Peyer's patch (tissue), 4 donors: Measurements from ENCODE around the gene SLC45A1.

ENCODE experiments used
- CTCF ChIP-seq, 6 experiments: fragments of 450-650 bp in 4 of 6; fragments of 200-600 bp in 2 of 6; sonication (generic) in 1 of 6; IDR thresholded peaks; one replicate each; pipeline ENCODE4 v1.5.1; 2017 to 2019; ENCODE audit warnings: antibody characterized with exemption in 6 of 6, mild to moderate bottlenecking in 3 of 6, moderate library complexity in 1 of 6
- POLR2A ChIP-seq, 2 donors: fragments of 450-650 bp; IDR thresholded peaks; one replicate each; pipeline ENCODE4 v1.5.1; 2017; ENCODE audit warnings: antibody characterized with exemption in 2 of 2, mild to moderate bottlenecking in 2 of 2, moderate library complexity in 2 of 2

GRCh38 chr1:8345621-8346415 is 27.9 kb downstream of the SLC45A1 start:
- TF ChIP-seq CTCF (IDR thresholded peaks at IDR 0.05) (no peak), POLR2A (IDR thresholded peaks at IDR 0.05) (no peak)
